H9 (cell line): ENCODE results near the gene BFSP1. TPM values are rescaled to one million over a fixed set of nuclear protein-coding genes. Genes with fewer than 3 reads are reported as not detected.

ENCODE experiments used
- DNase-seq: peaks from one replicate; pipeline ENCODE4 v3.0.0-alpha.2; 2017
- H2AFZ ChIP-seq: one replicate; pipeline ENCODE4 v1.6.1; 2013; ENCODE audit warnings: mild to moderate bottlenecking, low read length, control low read depth, moderate library complexity
- H2AK5ac ChIP-seq: 2 replicates; pipeline ENCODE4 v1.6.1; 2013; ENCODE audit warnings: low read length, control low read depth, mixed read lengths; ENCODE audit not compliant: insufficient read length
- H2BK120ac ChIP-seq: one replicate; pipeline ENCODE4 v1.6.1; 2013; ENCODE audit warnings: low read depth, mild to moderate bottlenecking, low read length, control low read depth, inconsistent platforms; ENCODE audit not compliant: poor library complexity, severe bottlenecking
- H2BK12ac ChIP-seq: 2 replicates; pipeline ENCODE4 v1.6.1; 2013; ENCODE audit warnings: low read length, control low read depth, mixed read lengths, low read depth; ENCODE audit not compliant: insufficient read length
- H2BK15ac ChIP-seq: 2 replicates; pipeline ENCODE4 v1.6.1; 2013; ENCODE audit warnings: low read depth, low read length, control low read depth
- H2BK20ac ChIP-seq: one replicate; pipeline ENCODE4 v1.6.1; 2013; ENCODE audit warnings: low read depth, mild to moderate bottlenecking, low read length, control low read depth, inconsistent platforms; ENCODE audit not compliant: poor library complexity, severe bottlenecking
- H2BK5ac ChIP-seq: 2 replicates; pipeline ENCODE4 v1.6.1; 2013; ENCODE audit warnings: low read length, control low read depth, mixed read lengths; ENCODE audit not compliant: insufficient read length
- H3K14ac ChIP-seq: 2 replicates; pipeline ENCODE4 v1.6.1; 2013; ENCODE audit warnings: low read length, control low read depth; ENCODE audit not compliant: insufficient read depth
- H3K18ac ChIP-seq: 2 replicates; pipeline ENCODE4 v1.6.1; 2013; ENCODE audit warnings: low read depth, mild to moderate bottlenecking, mixed read lengths, low read length, control low read depth; ENCODE audit not compliant: insufficient read length
- H3K23ac ChIP-seq: 2 replicates; pipeline ENCODE4 v1.6.1; 2013; ENCODE audit warnings: low read length, control low read depth, mixed read lengths, low read depth; ENCODE audit not compliant: insufficient read length
- H3K23me2 ChIP-seq: 2 replicates; pipeline ENCODE4 v1.6.1; 2013; ENCODE audit warnings: low read depth, mild to moderate bottlenecking, mixed read lengths, low read length, control low read depth; ENCODE audit not compliant: insufficient read length, poor library complexity, severe bottlenecking
- H3K27ac ChIP-seq: 2 replicates; pipeline ENCODE4 v1.5.1; 2013; ENCODE audit warnings: low read length, control low read depth, mixed read lengths, low read depth; ENCODE audit not compliant: insufficient read length
- H3K27me3 ChIP-seq: 2 replicates; pipeline ENCODE4 v1.6.1; 2013; ENCODE audit warnings: low read length, control low read depth, inconsistent platforms; ENCODE audit not compliant: insufficient read depth
- H3K4ac ChIP-seq: 2 replicates; pipeline ENCODE4 v1.6.1; 2013; ENCODE audit warnings: low read depth, mild to moderate bottlenecking, control low read depth, inconsistent platforms, low read length, moderate library complexity
- H3K4me1 ChIP-seq: 2 replicates; pipeline ENCODE4 v1.6.1; 2013; ENCODE audit warnings: low read length, control low read depth, inconsistent platforms; ENCODE audit not compliant: insufficient read depth
- H3K4me2 ChIP-seq: 2 replicates; pipeline ENCODE4 v1.6.1; 2013; ENCODE audit warnings: low read length, control low read depth, mixed read lengths; ENCODE audit not compliant: insufficient read length, insufficient read depth
- H3K56ac ChIP-seq: 2 replicates; pipeline ENCODE4 v1.6.1; 2013; ENCODE audit warnings: low read depth, mild to moderate bottlenecking, mixed read lengths, low read length, control low read depth; ENCODE audit not compliant: insufficient read length
- H3K79me1 ChIP-seq: 2 replicates; pipeline ENCODE4 v1.6.1; 2013; ENCODE audit warnings: low read depth, mild to moderate bottlenecking, moderate library complexity, low read length, control low read depth, inconsistent platforms; ENCODE audit not compliant: insufficient read depth, poor library complexity, severe bottlenecking
- H3K79me2 ChIP-seq: 2 replicates; pipeline ENCODE4 v1.6.1; 2013; ENCODE audit warnings: low read length, control low read depth, inconsistent platforms; ENCODE audit not compliant: insufficient read depth
- H3K9ac ChIP-seq: 2 replicates; pipeline ENCODE4 v1.6.1; 2013; ENCODE audit warnings: low read length, control low read depth, mixed read lengths; ENCODE audit not compliant: insufficient read length; ENCODE audit errors: extremely low read depth
- H3K9me3 ChIP-seq: one replicate; pipeline ENCODE4 v1.6.1; 2013; ENCODE audit warnings: low read depth, low read length, inconsistent platforms; ENCODE audit not compliant: control insufficient read depth
- H3T11ph ChIP-seq: one replicate; pipeline ENCODE4 v1.6.1; 2013; ENCODE audit warnings: mild to moderate bottlenecking, low read length, control low read depth, inconsistent platforms
- H4K20me1 ChIP-seq: one replicate; pipeline ENCODE4 v1.6.1; 2013; ENCODE audit not compliant: control insufficient read depth, insufficient read length, insufficient read depth
- H4K5ac ChIP-seq: 2 replicates; pipeline ENCODE4 v1.6.1; 2013; ENCODE audit warnings: low read depth, mild to moderate bottlenecking, mixed read lengths, low read length, control low read depth; ENCODE audit not compliant: insufficient read length
- H4K8ac ChIP-seq: replicated peaks from 2 replicates; pipeline ENCODE4 v1.6.1; 2013; ENCODE audit warnings: low read length, control low read depth, mixed read lengths, low read depth; ENCODE audit not compliant: insufficient read length
- H4K91ac ChIP-seq: 2 replicates; pipeline ENCODE4 v1.6.1; 2013; ENCODE audit warnings: low read depth, mild to moderate bottlenecking, moderate library complexity, mixed read lengths, low read length, control low read depth; ENCODE audit not compliant: insufficient read length
- H3K27ac Mint-ChIP-seq, 3 experiments: 2 replicates in 2 of 3; 3 replicates in 1 of 3; pipeline ENCODE4 v1.8.0; 2020 to 2021; ENCODE audit warnings: mixed read lengths in 3 of 3, mild to moderate bottlenecking in 1 of 3, moderate library complexity in 1 of 3
- H3K27me3 Mint-ChIP-seq: 2 replicates; pipeline ENCODE4 v1.8.0; 2021; ENCODE audit warnings: low read depth, mild to moderate bottlenecking, moderate library complexity, mixed read lengths
- H3K36me3 Mint-ChIP-seq, 3 experiments: 2 replicates in 2 of 3; 3 replicates in 1 of 3; pipeline ENCODE4 v1.8.0; 2020 to 2021; ENCODE audit warnings: low read depth in 3 of 3, mixed read lengths in 3 of 3; ENCODE audit not compliant: insufficient read depth in 1 of 3
- H3K4me1 Mint-ChIP-seq, 2 experiments: 2 replicates each; pipeline ENCODE4 v1.8.0; 2020; ENCODE audit warnings: mixed read lengths in 2 of 2
- H3K4me3 Mint-ChIP-seq, 2 experiments: 2 replicates in 1 of 2; 3 replicates in 1 of 2; pipeline ENCODE4 v1.8.0; 2020 to 2021; ENCODE audit warnings: mild to moderate bottlenecking in 2 of 2, mixed read lengths in 2 of 2, moderate library complexity in 1 of 2
- H3K9me3 Mint-ChIP-seq, 2 experiments: 2 replicates in 1 of 2; 3 replicates in 1 of 2; pipeline ENCODE4 v1.8.0; 2020; ENCODE audit warnings: mild to moderate bottlenecking in 2 of 2, mixed read lengths in 2 of 2, moderate library complexity in 1 of 2
- CTCF ChIP-seq: fragments of 200-600 bp; sonication (generic); conservative IDR thresholded peaks from 3 replicates; pipeline ENCODE4 v1.8.0; 2021; ENCODE audit warnings: antibody characterized with exemption, mild to moderate bottlenecking
- WGBS: extraction: QIAGEN DNeasy Blood & Tissue Kit; methylation state at CpG from one replicate; pipeline ENCODE4 v1.1.7; 2013; ENCODE audit warnings: missing lambda C conversion rate, low lambda C conversion rate, mixed read lengths; ENCODE audit not compliant: insufficient read length; ENCODE audit errors: extremely low coverage; 5-methylcytosine and 5-hydroxymethylcytosine counted together
- total RNA-seq: library from RNA; stranded (reverse); gene quantifications from 2 replicates; pipeline ENCODE4 v1.2.1, GENCODE V29; 2021

BFSP1 gene
- total RNA-seq, 1 experiment from 2014 or later = 9.4 TPM

DNA sequence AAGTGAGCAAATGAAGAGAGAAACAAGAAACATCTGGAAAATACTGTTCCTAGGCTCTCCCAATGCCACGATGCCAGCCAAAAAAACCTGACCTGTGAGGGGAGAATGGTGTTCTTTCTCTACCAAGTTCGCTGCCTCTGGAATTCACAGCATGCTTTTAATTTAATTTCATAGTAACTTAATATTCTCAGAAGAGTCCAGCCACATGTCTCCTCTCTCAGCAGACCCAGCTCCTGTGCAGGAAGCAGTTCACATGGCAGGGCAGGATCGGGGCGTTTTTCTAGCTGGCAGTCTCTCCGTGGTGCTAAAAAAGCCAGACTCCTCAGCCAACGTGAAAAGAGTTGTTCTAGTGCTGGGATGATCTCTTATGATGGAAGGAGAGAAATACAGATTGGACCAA, 57.5 kb downstream of the BFSP1 start:
- H2BK120ac ChIP-seq = no peak overlapping the region
- no peak overlapping the region for H2BK20ac ChIP-seq
- Mint-ChIP-seq H3K4me3 (no peak overlapping the region), H3K36me3 (no peaks in the 10 kb centered on the region), H3K4me1 (peaks cover 5 to 9% of the 10 kb centered on the region in 2 experiments), H3K27me3 (no peaks in the 10 kb centered on the region; the same call in 1 of the 2 replicates), H3K9me3 (no peaks in the 10 kb centered on the region), H3K27ac (no peak overlapping the region)
- no peaks in the 10 kb centered on the region for H3K23me2 ChIP-seq
- no peak overlapping the region for H2AK5ac ChIP-seq
- H3K18ac ChIP-seq = no peak overlapping the region
- H3K9ac ChIP-seq = no peak overlapping the region
- no peak overlapping the region for H3K4me2 ChIP-seq
- no peak overlapping the region for H4K8ac ChIP-seq
- H3K27ac ChIP-seq = no peak overlapping the region
- H3K9me3 ChIP-seq = no peaks in the 10 kb centered on the region
- no CpG with 5 or more reads among the region's 6 CpGs for WGBS
- H2AFZ ChIP-seq = no peak overlapping the region
- no peak overlapping the region for H4K91ac ChIP-seq
- H3K27me3 ChIP-seq = no peaks in the 10 kb centered on the region
- H3K14ac ChIP-seq = no peak overlapping the region
- H2BK5ac ChIP-seq = no peak overlapping the region
- no peak overlapping the region for H3K4ac ChIP-seq
- H3K4me1 ChIP-seq = no peaks in the 10 kb centered on the region
- no peak overlapping the region for H3K23ac ChIP-seq
- DNase-seq = no peak
- no peak overlapping the region for H2BK15ac ChIP-seq
- H3T11ph ChIP-seq = no peak overlapping the region
- H3K56ac ChIP-seq = no peak overlapping the region
- H4K5ac ChIP-seq = no peak overlapping the region
- H3K79me2 ChIP-seq = no peaks in the 10 kb centered on the region
- TF ChIP-seq CTCF = no peak
- no peaks in the 10 kb centered on the region for H4K20me1 ChIP-seq
- H3K79me1 ChIP-seq = no peaks in the 10 kb centered on the region
- H2BK12ac ChIP-seq = no peak overlapping the region
